Ishikawa (cell line): ENCODE data around the gene CBLIF.

Experiments used
- CEBPB ChIP-seq: IDR thresholded peaks from 2 replicates; pipeline ENCODE4 v1.6.1; 2012
- CREB1 ChIP-seq: IDR thresholded peaks from 2 replicates; pipeline ENCODE4 v1.6.1; 2012; ENCODE audit warnings: low read depth
- EGR1 ChIP-seq: IDR thresholded peaks from 2 replicates; pipeline ENCODE4 v1.6.1; 2012
- EP300 ChIP-seq: IDR thresholded peaks from 2 replicates; pipeline ENCODE4 v1.6.1; 2012; ENCODE audit warnings: borderline replicate concordance
- FOXM1 ChIP-seq: IDR thresholded peaks from 2 replicates; pipeline ENCODE4 v1.6.1; 2012; ENCODE audit warnings: low read depth, borderline replicate concordance
- RAD21 ChIP-seq: IDR thresholded peaks from 2 replicates; pipeline ENCODE4 v1.6.1; 2012; ENCODE audit warnings: low read depth
- TAF1 ChIP-seq: IDR thresholded peaks from 2 replicates; pipeline ENCODE4 v1.6.1; 2012; ENCODE audit warnings: low read depth, mild to moderate bottlenecking
- TCF12 ChIP-seq: IDR thresholded peaks from 2 replicates; pipeline ENCODE4 v1.6.1; 2012; ENCODE audit warnings: low read depth
- TEAD4 ChIP-seq: IDR thresholded peaks from 2 replicates; pipeline ENCODE4 v1.6.1; 2012
- YY1 ChIP-seq: IDR thresholded peaks from 2 replicates; pipeline ENCODE4 v1.6.1; 2012; ENCODE audit warnings: low read depth
- ZBTB7A ChIP-seq: IDR thresholded peaks from 2 replicates; pipeline ENCODE4 v1.6.1; 2012; ENCODE audit warnings: low read depth
- TF ChIP-seq, protein P1 (sequence below): IDR thresholded peaks from 2 replicates; pipeline ENCODE4 v1.6.1; 2012
- TF ChIP-seq, protein P2 (sequence below): IDR thresholded peaks from 2 replicates; pipeline ENCODE4 v1.6.1; 2012
- TF ChIP-seq, protein P3 (sequence below): IDR thresholded peaks from 2 replicates; pipeline ENCODE4 v1.6.1; 2012; ENCODE audit warnings: low read depth, mild to moderate bottlenecking

DNA sequence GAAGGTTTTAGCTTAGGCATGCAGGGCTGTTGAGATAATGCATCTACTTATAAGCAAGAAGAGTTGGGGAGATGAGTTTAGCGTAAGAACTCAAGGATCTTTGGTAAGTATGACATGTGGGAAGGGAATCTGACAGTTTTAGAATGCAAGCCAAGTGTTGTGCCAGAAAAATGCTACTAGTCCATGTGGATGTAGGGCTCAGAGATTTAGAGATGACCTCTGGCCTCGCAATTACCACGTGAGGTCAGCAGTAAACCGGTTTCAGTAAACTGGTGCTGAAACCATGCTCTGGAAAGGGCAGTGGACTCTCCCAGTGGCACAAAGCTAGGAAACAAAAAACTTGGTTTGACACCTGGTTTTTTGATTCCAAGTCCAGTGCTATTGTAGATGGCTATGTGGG lies 53.7 kb downstream of the CBLIF start:
- TF ChIP-seq YY1 (no peak), EP300 (no peak), CREB1 (no peak), FOXM1 (no peak), RAD21 (no peak), CEBPB (no peak), ZBTB7A (no peak), TEAD4 (no peak), EGR1 (no peak), TCF12 (no peak), TAF1 (no peak)
- TF ChIP-seq, protein P1, sequence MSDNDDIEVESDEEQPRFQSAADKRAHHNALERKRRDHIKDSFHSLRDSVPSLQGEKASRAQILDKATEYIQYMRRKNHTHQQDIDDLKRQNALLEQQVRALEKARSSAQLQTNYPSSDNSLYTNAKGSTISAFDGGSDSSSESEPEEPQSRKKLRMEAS, result no peak
- TF ChIP-seq, protein P2, sequence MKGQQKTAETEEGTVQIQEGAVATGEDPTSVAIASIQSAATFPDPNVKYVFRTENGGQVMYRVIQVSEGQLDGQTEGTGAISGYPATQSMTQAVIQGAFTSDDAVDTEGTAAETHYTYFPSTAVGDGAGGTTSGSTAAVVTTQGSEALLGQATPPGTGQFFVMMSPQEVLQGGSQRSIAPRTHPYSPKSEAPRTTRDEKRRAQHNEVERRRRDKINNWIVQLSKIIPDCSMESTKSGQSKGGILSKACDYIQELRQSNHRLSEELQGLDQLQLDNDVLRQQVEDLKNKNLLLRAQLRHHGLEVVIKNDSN, result no peak
- TF ChIP-seq, protein P3, sequence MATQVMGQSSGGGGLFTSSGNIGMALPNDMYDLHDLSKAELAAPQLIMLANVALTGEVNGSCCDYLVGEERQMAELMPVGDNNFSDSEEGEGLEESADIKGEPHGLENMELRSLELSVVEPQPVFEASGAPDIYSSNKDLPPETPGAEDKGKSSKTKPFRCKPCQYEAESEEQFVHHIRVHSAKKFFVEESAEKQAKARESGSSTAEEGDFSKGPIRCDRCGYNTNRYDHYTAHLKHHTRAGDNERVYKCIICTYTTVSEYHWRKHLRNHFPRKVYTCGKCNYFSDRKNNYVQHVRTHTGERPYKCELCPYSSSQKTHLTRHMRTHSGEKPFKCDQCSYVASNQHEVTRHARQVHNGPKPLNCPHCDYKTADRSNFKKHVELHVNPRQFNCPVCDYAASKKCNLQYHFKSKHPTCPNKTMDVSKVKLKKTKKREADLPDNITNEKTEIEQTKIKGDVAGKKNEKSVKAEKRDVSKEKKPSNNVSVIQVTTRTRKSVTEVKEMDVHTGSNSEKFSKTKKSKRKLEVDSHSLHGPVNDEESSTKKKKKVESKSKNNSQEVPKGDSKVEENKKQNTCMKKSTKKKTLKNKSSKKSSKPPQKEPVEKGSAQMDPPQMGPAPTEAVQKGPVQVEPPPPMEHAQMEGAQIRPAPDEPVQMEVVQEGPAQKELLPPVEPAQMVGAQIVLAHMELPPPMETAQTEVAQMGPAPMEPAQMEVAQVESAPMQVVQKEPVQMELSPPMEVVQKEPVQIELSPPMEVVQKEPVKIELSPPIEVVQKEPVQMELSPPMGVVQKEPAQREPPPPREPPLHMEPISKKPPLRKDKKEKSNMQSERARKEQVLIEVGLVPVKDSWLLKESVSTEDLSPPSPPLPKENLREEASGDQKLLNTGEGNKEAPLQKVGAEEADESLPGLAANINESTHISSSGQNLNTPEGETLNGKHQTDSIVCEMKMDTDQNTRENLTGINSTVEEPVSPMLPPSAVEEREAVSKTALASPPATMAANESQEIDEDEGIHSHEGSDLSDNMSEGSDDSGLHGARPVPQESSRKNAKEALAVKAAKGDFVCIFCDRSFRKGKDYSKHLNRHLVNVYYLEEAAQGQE, result no peak
